HG02623 (cell line): ENCODE data around the gene TNRC6A.
"Not testable (repeated sequence)": the region's sequence is repeated elsewhere in the genome, so short reads cannot be mapped to it uniquely, and the experiment has no call there.

Experiments used
- ATAC-seq: cut with Tn5 transposase; IDR thresholded peaks from one replicate; pipeline ENCODE4 v1.9.1; 2021; ENCODE audit warnings: moderate library complexity; ENCODE audit not compliant: unreplicated experiment

Gene TNRC6A

GRCh38 chr16:24810951-24811843, 81.7 kb downstream of the TNRC6A start:
- no peak for ATAC-seq

- ATAC-seq: not testable (repeated sequence)
Measured at GRCh38 chr16:24812813-24813212, 83.4 kb downstream of the TNRC6A start.

- ATAC-seq: no peak
Measured at GRCh38 chr16:24815021-24815420, 85.6 kb downstream of the TNRC6A start.

- no peak for ATAC-seq
Measured at GRCh38 chr16:24816688-24817087, 87.2 kb downstream of the TNRC6A start.

GRCh38 chr16:24819462-24820040, 90.1 kb downstream of the TNRC6A start:
- ATAC-seq: no peak

- no peak for ATAC-seq
Measured at GRCh38 chr16:24820522-24820921, 91.1 kb downstream of the TNRC6A start.

GRCh38 chr16:24821129-24821528, 91.7 kb downstream of the TNRC6A start:
- ATAC-seq: no peak

- no peak for ATAC-seq
Measured at GRCh38 chr16:24822542-24822941, 93.1 kb downstream of the TNRC6A start.

- no peak for ATAC-seq
Measured at GRCh38 chr16:24822974-24823373, 93.5 kb downstream of the TNRC6A start.

GRCh38 chr16:24825696-24826095, 96.2 kb downstream of the TNRC6A start:
- ATAC-seq: no peak

- ATAC-seq: no peak
Measured at GRCh38 chr16:24826096-24826690, 96.7 kb downstream of the TNRC6A start.

- ATAC-seq: no peak
Measured at GRCh38 chr16:24826817-24827566, 97.5 kb downstream of the TNRC6A start.

GRCh38 chr16:24829153-24829552, 99.7 kb downstream of the TNRC6A start:
- no peak for ATAC-seq

GRCh38 chr16:24833352-24833751, 103.9 kb downstream of the TNRC6A start:
- ATAC-seq: no peak

GRCh38 chr16:24834459-24835335, 105.2 kb downstream of the TNRC6A start:
- ATAC-seq: no peak

- ATAC-seq: no peak
Measured at GRCh38 chr16:24836836-24837235, 107.4 kb downstream of the TNRC6A start.

- ATAC-seq: no peak
Measured at GRCh38 chr16:24837969-24838368, 108.5 kb downstream of the TNRC6A start.

- no peak for ATAC-seq
Measured at GRCh38 chr16:24838554-24839266, 109.3 kb downstream of the TNRC6A start.

GRCh38 chr16:24839347-24839972, 110.0 kb downstream of the TNRC6A start:
- no peak for ATAC-seq
